ENCODE data around the gene RBMS3. TPM values are rescaled to one million over a fixed set of nuclear protein-coding genes. Genes with fewer than 3 reads are reported as not detected.

Gene RBMS3
- total RNA-seq, 1 experiment from 2014 or later = 0.42 TPM

GRCh38 chr3:29275309-29275708 lies 5.6 kb upstream of the RBMS3 start:
- BruUV-seq (replicated peaks) = no TSS peak
- no peak for DNase-seq (ENCODE audit: low read depth, low spot score)
- no peaks in the 10 kb centered on the region for H3K9me3 ChIP-seq (ENCODE audit: control insufficient read depth in 1 of 2, insufficient read depth in 1 of 2, low read depth in 1 of 2, low read length in 2 of 2)
- ChIA-PET POLR2A (no interaction called here), CTCF (no interaction called here), RAD21 (ENCODE audit: low non-redundant PET in 1 of 2, low total read pairs in 2 of 2, uncharacterized antibody in 2 of 2, unreplicated experiment in 2 of 2) (no interaction called here)
- no peaks in the 10 kb centered on the region for H3K79me2 ChIP-seq (ENCODE audit: insufficient read depth, low read length)
- H3K4me2 ChIP-seq (ENCODE audit: low read length) = no peak overlapping the region
- H3K27ac ChIP-seq (ENCODE audit: low read depth, low read length) = no peak overlapping the region
- no peak overlapping the region for H3K9ac ChIP-seq (ENCODE audit: low read length)
- ATAC-seq = no peak
- H3K9me2 ChIP-seq (ENCODE audit: insufficient read depth) = no peaks in the 10 kb centered on the region
- intact Hi-C loops (cut with micrococcal nuclease) = no loop called here
- no peak overlapping the region for H2AFZ ChIP-seq (ENCODE audit: low read depth, low read length, poor library complexity, severe bottlenecking)
- no peaks in the 10 kb centered on the region for H3K4me1 ChIP-seq (ENCODE audit: control insufficient read depth in 1 of 2, insufficient read depth in 2 of 2, low read length in 2 of 2)
- no peaks in the 10 kb centered on the region for H4K20me1 ChIP-seq (ENCODE audit: insufficient read depth)
- no peaks in the 10 kb centered on the region for H3K36me3 ChIP-seq (ENCODE audit: control insufficient read depth in 1 of 2, insufficient read depth in 2 of 2, low read length in 2 of 2)
- TF ChIP-seq CTCF (IDR thresholded peaks at IDR 0.05 in 2 of 3, conservative IDR thresholded peaks at IDR 0.05 in 1 of 3; ENCODE audit: borderline replicate concordance in 1 of 3, insufficient read depth in 1 of 3, low read depth in 2 of 3, low read length in 2 of 3) (no peak), SRF (IDR thresholded peaks at IDR 0.05; ENCODE audit: low read depth) (no peak), JUND (IDR thresholded peaks at IDR 0.05) (no peak), FOSL1 (IDR thresholded peaks at IDR 0.05; ENCODE audit: low read depth) (no peak), POLR2A (IDR thresholded peaks at IDR 0.05; ENCODE audit: borderline replicate concordance, extremely low read depth, insufficient read depth, insufficient read length) (no peak), EZH2 (IDR thresholded peaks at IDR 0.05) (no peak), YY1 (IDR thresholded peaks at IDR 0.05; ENCODE audit: extremely low read depth, insufficient replicate concordance, low read depth, low read length) (no peak), ELF1 (IDR thresholded peaks at IDR 0.05; ENCODE audit: borderline replicate concordance, low read depth) (no peak), POLR2AphosphoS5 (IDR thresholded peaks at IDR 0.05; ENCODE audit: low read depth, low read length) (no peak), EGR1 (IDR thresholded peaks at IDR 0.05; ENCODE audit: low read depth) (no peak), CBX3 (IDR thresholded peaks at IDR 0.05; ENCODE audit: low read depth) (no peak), CEBPB (IDR thresholded peaks at IDR 0.05; ENCODE audit: low read depth) (no peak), SP1 (IDR thresholded peaks at IDR 0.05; ENCODE audit: low read depth) (no peak)
- TF ChIP-seq, protein P1, sequence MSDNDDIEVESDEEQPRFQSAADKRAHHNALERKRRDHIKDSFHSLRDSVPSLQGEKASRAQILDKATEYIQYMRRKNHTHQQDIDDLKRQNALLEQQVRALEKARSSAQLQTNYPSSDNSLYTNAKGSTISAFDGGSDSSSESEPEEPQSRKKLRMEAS (IDR thresholded peaks at IDR 0.05) = no peak
- TF ChIP-seq, protein P2, sequence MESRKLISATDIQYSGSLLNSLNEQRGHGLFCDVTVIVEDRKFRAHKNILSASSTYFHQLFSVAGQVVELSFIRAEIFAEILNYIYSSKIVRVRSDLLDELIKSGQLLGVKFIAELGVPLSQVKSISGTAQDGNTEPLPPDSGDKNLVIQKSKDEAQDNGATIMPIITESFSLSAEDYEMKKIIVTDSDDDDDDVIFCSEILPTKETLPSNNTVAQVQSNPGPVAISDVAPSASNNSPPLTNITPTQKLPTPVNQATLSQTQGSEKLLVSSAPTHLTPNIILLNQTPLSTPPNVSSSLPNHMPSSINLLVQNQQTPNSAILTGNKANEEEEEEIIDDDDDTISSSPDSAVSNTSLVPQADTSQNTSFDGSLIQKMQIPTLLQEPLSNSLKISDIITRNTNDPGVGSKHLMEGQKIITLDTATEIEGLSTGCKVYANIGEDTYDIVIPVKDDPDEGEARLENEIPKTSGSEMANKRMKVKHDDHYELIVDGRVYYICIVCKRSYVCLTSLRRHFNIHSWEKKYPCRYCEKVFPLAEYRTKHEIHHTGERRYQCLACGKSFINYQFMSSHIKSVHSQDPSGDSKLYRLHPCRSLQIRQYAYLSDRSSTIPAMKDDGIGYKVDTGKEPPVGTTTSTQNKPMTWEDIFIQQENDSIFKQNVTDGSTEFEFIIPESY (IDR thresholded peaks at IDR 0.05; ENCODE audit: extremely low read depth, insufficient replicate concordance, low read length) = no peak
- H3K4me3 ChIP-seq (replicated peaks in 1 of 2; ENCODE audit: low read depth in 1 of 2, low read length in 2 of 2) = no peak overlapping the region
- no peaks in the 10 kb centered on the region for H3K27me3 ChIP-seq (ENCODE audit: insufficient read depth, low read length)

Data from HCT116 (cell line).